ENCODE results near the gene PRRT2.
A peak's percentile ranks its signal among the peaks of the same experiment; 100 is the strongest.

PRRT2 gene

GRCh38 chr16:29862884-29863668 lies 51.1 kb downstream of the PRRT2 start, which contains the start of gene CDIPT:
Gene CDIPT (minus strand): TSS chr16:29863226. CDS start chr16:29862857, 369 bp downstream.
- DNase-seq (ENCODE audit: low read depth) = peak; percentile 85

DNA sequence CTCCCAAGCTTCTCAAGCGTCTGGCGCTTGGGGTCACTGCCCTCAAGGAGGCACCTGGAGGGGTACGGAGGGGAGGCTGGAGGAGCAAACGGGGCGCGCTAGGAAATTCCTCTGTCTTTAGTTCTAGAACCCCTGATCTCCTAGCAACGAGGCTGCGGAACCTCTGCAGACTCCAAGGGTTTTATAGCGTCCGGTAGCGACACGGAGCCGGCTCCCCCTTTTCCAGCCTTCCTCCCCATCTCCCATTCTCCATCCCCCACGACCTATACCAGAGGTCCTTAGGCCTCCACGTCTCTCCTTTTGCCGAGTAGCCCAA lies 51.6 kb downstream of the PRRT2 start:
- DNase-seq (ENCODE audit: low read depth) = no peak

DNA sequence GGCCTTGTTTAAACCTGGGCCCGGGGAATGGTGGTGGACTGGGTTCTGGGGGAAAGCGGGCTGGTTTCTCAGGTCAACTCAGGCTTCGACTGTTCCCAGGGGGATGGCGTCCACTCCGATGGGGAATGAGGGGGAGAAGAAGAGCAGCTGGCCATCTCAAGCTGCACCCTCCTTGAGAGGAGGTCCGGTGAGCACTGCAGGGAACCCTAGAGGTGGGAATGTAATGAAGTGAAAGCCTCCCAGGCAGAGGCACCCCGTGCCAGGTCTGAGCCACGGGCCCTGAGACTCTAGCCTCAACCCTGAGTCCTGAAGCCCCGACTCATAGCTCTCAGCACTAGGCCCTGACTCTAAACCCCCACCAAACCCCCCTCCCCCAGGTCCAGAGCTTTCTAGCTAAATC lies 52.2 kb downstream of the PRRT2 start:
- no peak for DNase-seq (ENCODE audit: low read depth)

All from stimulated activated CD8-positive, alpha-beta memory T cell treated with anti-CD3 and anti-CD28 coated beads, Interleukin-15, amount 100 ng/mL, for 1 hour (primary cell).